K562 (cell line): ENCODE data around the gene CHD6.

Source experiments
- CBX5 ChIP-seq: IDR thresholded peaks from 2 replicates; pipeline ENCODE4 v1.6.1; 2014; ENCODE audit warnings: low read depth, borderline replicate concordance
- DMBX1 ChIP-seq: fragments of 250-450 bp; sonication (Bioruptor Pico); IDR thresholded peaks from 2 replicates; pipeline ENCODE4 v1.8.0; 2022; ENCODE audit warnings: inconsistent platforms, mild to moderate bottlenecking, moderate library complexity, borderline replicate concordance
- EP300 ChIP-seq: IDR thresholded peaks from 2 replicates; pipeline ENCODE4 v1.6.1; 2012; ENCODE audit warnings: low read length, improper control_type of control experiment
- MTA2 ChIP-seq: fragments of 450-650 bp; IDR thresholded peaks from 2 replicates; pipeline ENCODE4 v1.6.1; 2016; ENCODE audit warnings: low read depth
- NR2C1 ChIP-seq, 2 experiments: fragments of 450-650 bp; IDR thresholded peaks; 2 replicates each; pipeline ENCODE4 v1.6.1; 2017; ENCODE audit warnings: mild to moderate bottlenecking in 2 of 2, antibody characterized with exemption in 1 of 2, inconsistent platforms in 1 of 2, missing compliant biosample characterization in 1 of 2, missing genetic modification characterization in 1 of 2
- POLR2A ChIP-seq: fragments of 450-650 bp; conservative IDR thresholded peaks from 2 replicates; pipeline ENCODE4 v1.6.1; 2016
- SMC3 ChIP-seq: conservative IDR thresholded peaks from 2 replicates; pipeline ENCODE4 v1.6.1; 2011; ENCODE audit warnings: low read depth, low read length, improper control_type of control experiment; ENCODE audit not compliant: insufficient read depth
- TCF7 ChIP-seq: sonication (generic); IDR thresholded peaks from 2 replicates; pipeline ENCODE4 v1.6.1; 2016; ENCODE audit warnings: antibody characterized with exemption, borderline replicate concordance
- TF ChIP-seq, protein P1 (sequence below), 3 experiments: IDR thresholded peaks in 2 of 3; conservative IDR thresholded peaks in 1 of 3; 2 replicates each; pipeline ENCODE4 v1.5.1; 2011 to 2012; ENCODE audit warnings: low read length in 3 of 3, mild to moderate bottlenecking in 3 of 3, control low read depth in 2 of 3, improper control_type of control experiment in 1 of 3, inconsistent platforms in 1 of 3, low read depth in 1 of 3, mixed read lengths in 1 of 3, moderate library complexity in 1 of 3; ENCODE audit not compliant: insufficient read depth in 2 of 3
- TF ChIP-seq, protein P2 (sequence below): sonication (generic); formaldehyde crosslinking; IDR thresholded peaks from 2 replicates; pipeline ENCODE4 v1.8.1; 2022; ENCODE audit warnings: missing genetic modification reagents

DNA sequence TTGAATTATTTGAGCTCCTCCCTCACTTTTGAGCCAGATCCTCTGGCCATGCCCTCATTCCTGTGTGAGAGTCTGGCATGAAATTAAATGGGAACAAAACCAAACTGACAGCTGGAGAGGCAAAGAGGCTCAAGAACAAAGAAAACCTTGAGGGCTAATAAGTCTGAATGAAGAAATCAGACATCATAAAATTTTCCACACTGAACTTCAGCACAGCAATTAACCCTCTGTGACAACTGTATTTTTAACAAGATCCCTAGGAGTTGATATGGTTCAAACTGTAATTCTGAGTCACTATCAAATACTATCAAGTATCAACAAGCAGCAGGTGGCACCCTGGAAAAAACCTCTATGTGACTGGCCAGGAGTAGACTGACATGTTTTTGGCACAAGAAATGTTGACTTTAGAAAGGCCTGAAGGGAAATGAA is 142.2 kb downstream of the CHD6 start:
- TF ChIP-seq, protein P1, sequence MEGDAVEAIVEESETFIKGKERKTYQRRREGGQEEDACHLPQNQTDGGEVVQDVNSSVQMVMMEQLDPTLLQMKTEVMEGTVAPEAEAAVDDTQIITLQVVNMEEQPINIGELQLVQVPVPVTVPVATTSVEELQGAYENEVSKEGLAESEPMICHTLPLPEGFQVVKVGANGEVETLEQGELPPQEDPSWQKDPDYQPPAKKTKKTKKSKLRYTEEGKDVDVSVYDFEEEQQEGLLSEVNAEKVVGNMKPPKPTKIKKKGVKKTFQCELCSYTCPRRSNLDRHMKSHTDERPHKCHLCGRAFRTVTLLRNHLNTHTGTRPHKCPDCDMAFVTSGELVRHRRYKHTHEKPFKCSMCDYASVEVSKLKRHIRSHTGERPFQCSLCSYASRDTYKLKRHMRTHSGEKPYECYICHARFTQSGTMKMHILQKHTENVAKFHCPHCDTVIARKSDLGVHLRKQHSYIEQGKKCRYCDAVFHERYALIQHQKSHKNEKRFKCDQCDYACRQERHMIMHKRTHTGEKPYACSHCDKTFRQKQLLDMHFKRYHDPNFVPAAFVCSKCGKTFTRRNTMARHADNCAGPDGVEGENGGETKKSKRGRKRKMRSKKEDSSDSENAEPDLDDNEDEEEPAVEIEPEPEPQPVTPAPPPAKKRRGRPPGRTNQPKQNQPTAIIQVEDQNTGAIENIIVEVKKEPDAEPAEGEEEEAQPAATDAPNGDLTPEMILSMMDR (IDR thresholded peaks at IDR 0.05 in 2 of 3, conservative IDR thresholded peaks at IDR 0.05 in 1 of 3; ENCODE audit: insufficient read depth in 2 of 3, low read depth in 1 of 3, low read length in 3 of 3), result no peak
- no peak for TF ChIP-seq NR2C1 (IDR thresholded peaks at IDR 0.05)
- TF ChIP-seq NR2C1 (tag; IDR thresholded peaks at IDR 0.05), result no peak
- TF ChIP-seq TCF7, result no peak
- TF ChIP-seq MTA2, result no peak
- TF ChIP-seq POLR2A, result no peak
- TF ChIP-seq, protein P2, sequence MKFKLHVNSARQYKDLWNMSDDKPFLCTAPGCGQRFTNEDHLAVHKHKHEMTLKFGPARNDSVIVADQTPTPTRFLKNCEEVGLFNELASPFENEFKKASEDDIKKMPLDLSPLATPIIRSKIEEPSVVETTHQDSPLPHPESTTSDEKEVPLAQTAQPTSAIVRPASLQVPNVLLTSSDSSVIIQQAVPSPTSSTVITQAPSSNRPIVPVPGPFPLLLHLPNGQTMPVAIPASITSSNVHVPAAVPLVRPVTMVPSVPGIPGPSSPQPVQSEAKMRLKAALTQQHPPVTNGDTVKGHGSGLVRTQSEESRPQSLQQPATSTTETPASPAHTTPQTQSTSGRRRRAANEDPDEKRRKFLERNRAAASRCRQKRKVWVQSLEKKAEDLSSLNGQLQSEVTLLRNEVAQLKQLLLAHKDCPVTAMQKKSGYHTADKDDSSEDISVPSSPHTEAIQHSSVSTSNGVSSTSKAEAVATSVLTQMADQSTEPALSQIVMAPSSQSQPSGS (CRISPR knock-in tag), result no peak
- TF ChIP-seq DMBX1 (CRISPR knock-in tag), result no peak
- TF ChIP-seq EP300, result no peak
- no peak for TF ChIP-seq CBX5
- TF ChIP-seq SMC3, result no peak
